Glutamatergic neuron (in vitro differentiated cells): Measurements from ENCODE around the gene BTN1A1. TPM values are rescaled to one million over a fixed set of nuclear protein-coding genes. Genes with fewer than 3 reads are reported as not detected.

ENCODE experiments used
- DNase-seq: peaks from one replicate; pipeline ENCODE4 v3.0.0; 2022
- H3K27ac Mint-ChIP-seq: one replicate; pipeline ENCODE4 v1.8.0; 2020; ENCODE audit warnings: mild to moderate bottlenecking, mixed read lengths, inconsistent platforms; ENCODE audit not compliant: unreplicated experiment
- H3K27me3 Mint-ChIP-seq: one replicate; pipeline ENCODE4 v1.8.0; 2020; ENCODE audit warnings: mild to moderate bottlenecking, moderate library complexity, mixed read lengths, inconsistent platforms; ENCODE audit not compliant: unreplicated experiment
- H3K36me3 Mint-ChIP-seq: one replicate; pipeline ENCODE4 v1.8.0; 2020; ENCODE audit warnings: mild to moderate bottlenecking, mixed read lengths, inconsistent platforms; ENCODE audit not compliant: unreplicated experiment
- H3K4me1 Mint-ChIP-seq: one replicate; pipeline ENCODE4 v1.8.0; 2020; ENCODE audit warnings: mild to moderate bottlenecking, low read depth, mixed read lengths, inconsistent platforms; ENCODE audit not compliant: unreplicated experiment
- H3K4me3 Mint-ChIP-seq: one replicate; pipeline ENCODE4 v1.8.0; 2020; ENCODE audit warnings: mild to moderate bottlenecking, mixed read lengths, inconsistent platforms; ENCODE audit not compliant: unreplicated experiment
- H3K9me3 Mint-ChIP-seq: one replicate; pipeline ENCODE4 v1.8.0; 2020; ENCODE audit warnings: mild to moderate bottlenecking, moderate library complexity, mixed read lengths, inconsistent platforms; ENCODE audit not compliant: unreplicated experiment
- CTCF ChIP-seq: fragments of 200-600 bp; sonication (generic); IDR thresholded peaks from one replicate; pipeline ENCODE4 v1.5.0; 2021; ENCODE audit not compliant: partially characterized antibody, unreplicated experiment
- total RNA-seq: library from RNA; stranded (reverse); fragmentation: NEBNext Ultra II Directional; extraction: Animal tissue kit (Norgen Biotek cat#: 25700); gene quantifications from one replicate; pipeline ENCODE4 v1.2.1, GENCODE V29; 2021; ENCODE audit not compliant: unreplicated experiment

Gene BTN1A1
- total RNA-seq, 1 donor from 2014 or later: not detected

GRCh38 chr6:26554447-26554696 is 54.3 kb downstream of the BTN1A1 start:
- peaks cover 7% of the 10 kb centered on the region for H3K27me3 Mint-ChIP-seq

GRCh38 chr6:26554697-26555504 is 54.8 kb downstream of the BTN1A1 start:
- TF ChIP-seq CTCF: no peak
- H3K9me3 Mint-ChIP-seq: peaks cover 15% of the 10 kb centered on the region
- DNase-seq: peak; percentile 56
- peaks cover 5% of the 10 kb centered on the region for H3K4me1 Mint-ChIP-seq
- no peaks in the 10 kb centered on the region for H3K36me3 Mint-ChIP-seq
- no peak overlapping the region for H3K4me3 Mint-ChIP-seq
- H3K27ac Mint-ChIP-seq: peak overlapping the region; percentile 24
- peaks cover 7% of the 10 kb centered on the region for H3K27me3 Mint-ChIP-seq

More at GRCh38 chr6:26554447-26554696, 54.3 kb downstream of the BTN1A1 start:
- Mint-ChIP-seq H3K27ac (peak overlapping the region; percentile 7), H3K4me3 (no peak overlapping the region), H3K36me3 (no peaks in the 10 kb centered on the region), H3K9me3 (peaks cover 18% of the 10 kb centered on the region), H3K4me1 (peaks cover 5% of the 10 kb centered on the region)
- DNase-seq: no peak
- TF ChIP-seq CTCF: no peak

GRCh38 chr6:26555505-26556262 is 55.6 kb downstream of the BTN1A1 start:
- Mint-ChIP-seq H3K36me3 (no peaks in the 10 kb centered on the region), H3K27me3 (peaks cover 7% of the 10 kb centered on the region), H3K4me1 (peaks cover 5% of the 10 kb centered on the region), H3K27ac (peak overlapping the region; percentile 24), H3K4me3 (no peak overlapping the region), H3K9me3 (peaks cover 15% of the 10 kb centered on the region)
- DNase-seq: no peak
- TF ChIP-seq CTCF: no peak

GRCh38 chr6:26556263-26557070 is 56.4 kb downstream of the BTN1A1 start:
- DNase-seq: peak; percentile 44
- peaks cover 5% of the 10 kb centered on the region for H3K4me1 Mint-ChIP-seq
- H3K9me3 Mint-ChIP-seq: peaks cover 15% of the 10 kb centered on the region
- H3K27ac Mint-ChIP-seq: peak overlapping the region; percentile 21
- no peaks in the 10 kb centered on the region for H3K36me3 Mint-ChIP-seq
- H3K27me3 Mint-ChIP-seq: peaks cover 7% of the 10 kb centered on the region
- TF ChIP-seq CTCF: no peak
- H3K4me3 Mint-ChIP-seq: no peak overlapping the region

Other genes starting within 250 kb of the BTN1A1 start
- gene BTN3A2, start 135.1 kb upstream of the BTN1A1 start, total RNA-seq: 1.3 TPM
- gene BTN2A2, start 117.2 kb upstream of the BTN1A1 start, total RNA-seq: 109 TPM
- gene BTN3A1, start 98.0 kb upstream of the BTN1A1 start, total RNA-seq: 2.2 TPM
- not detected for gene BTN3A3, start 59.8 kb upstream of the BTN1A1 start, total RNA-seq
- 41.6 TPM for gene BTN2A1, start 42.3 kb upstream of the BTN1A1 start, total RNA-seq
- 56.9 TPM for gene HMGN4, start 38.1 kb downstream of the BTN1A1 start, total RNA-seq
- gene ABT1, start 96.7 kb downstream of the BTN1A1 start, total RNA-seq: 15.9 TPM
- 30.8 TPM for gene ZNF322, start 159.4 kb downstream of the BTN1A1 start, total RNA-seq